C1 segment of cervical spinal cord (tissue), 14 donors: ENCODE data around the gene CRYL1.

ENCODE experiments used
- DNase-seq, 14 donors: peaks; one replicate each; lab custom pipeline; 2025; lab: John Stamatoyannopoulos, UW

The CRYL1 gene

GRCh38 chr13:20426766-20427448 is 98.8 kb downstream of the CRYL1 start:
- DNase-seq: peak in 1 of 14 donors; percentile 18

GRCh38 chr13:20425819-20426219 is 99.8 kb downstream of the CRYL1 start:
- no peak for DNase-seq

GRCh38 chr13:20424949-20425348 is 100.7 kb downstream of the CRYL1 start:
- no peak for DNase-seq

- no peak for DNase-seq
Measured at GRCh38 chr13:20424559-20424852, 101.2 kb downstream of the CRYL1 start.

GRCh38 chr13:20422362-20422761 is 103.3 kb downstream of the CRYL1 start:
- DNase-seq: no peak

GRCh38 chr13:20420938-20421337 is 104.7 kb downstream of the CRYL1 start:
- no peak for DNase-seq

- DNase-seq: no peak
Measured at GRCh38 chr13:20418953-20419352, 106.7 kb downstream of the CRYL1 start.

- no peak for DNase-seq
Measured at GRCh38 chr13:20416223-20416745, 109.4 kb downstream of the CRYL1 start.

GRCh38 chr13:20415694-20416107 is 110.0 kb downstream of the CRYL1 start:
- no peak for DNase-seq

- no peak for DNase-seq
Measured at GRCh38 chr13:20415306-20415679, 110.4 kb downstream of the CRYL1 start.

- no peak for DNase-seq
Measured at GRCh38 chr13:20414546-20415305, 110.9 kb downstream of the CRYL1 start.

- no peak for DNase-seq
Measured at GRCh38 chr13:20412691-20413355, 112.8 kb downstream of the CRYL1 start.

- DNase-seq: no peak
Measured at GRCh38 chr13:20411638-20412342, 113.9 kb downstream of the CRYL1 start.

- no peak for DNase-seq
Measured at GRCh38 chr13:20410726-20411125, 114.9 kb downstream of the CRYL1 start.

GRCh38 chr13:20408181-20408580 is 117.5 kb downstream of the CRYL1 start:
- DNase-seq: peak in 1 of 14 donors; percentile 3

- DNase-seq: no peak
Measured at GRCh38 chr13:20407759-20408158, 117.9 kb downstream of the CRYL1 start.

- DNase-seq: no peak
Measured at GRCh38 chr13:20405691-20406090, 120.0 kb downstream of the CRYL1 start.

- no peak for DNase-seq
Measured at GRCh38 chr13:20404488-20405222, 121.0 kb downstream of the CRYL1 start.

GRCh38 chr13:20403826-20404225 is 121.8 kb downstream of the CRYL1 start:
- DNase-seq: no peak

GRCh38 chr13:20402881-20403280 is 122.8 kb downstream of the CRYL1 start:
- DNase-seq: no peak
